Astrocyte (in vitro differentiated cells and primary cell): ENCODE data around the gene CCN5. TPM values are rescaled to one million over a fixed set of nuclear protein-coding genes. Genes with fewer than 3 reads are reported as not detected.
"Not testable (repeated sequence)": the region's sequence is repeated elsewhere in the genome, so short reads cannot be mapped to it uniquely, and the experiment has no call there.

Experiments used
- DNase-seq: peaks from one replicate; pipeline ENCODE4 v3.0.0-alpha.2; 2010; ENCODE audit warnings: low read depth
- FAIRE-seq: peaks from 2 replicates; lab custom pipeline; 2011; peaks lifted over from hg19 to GRCh38; lab: Jason Lieb, UNC
- H2AFZ ChIP-seq: 2 replicates; pipeline ENCODE4 v1.6.0; 2012; ENCODE audit warnings: low read depth, low read length, inconsistent platforms
- H3K27ac ChIP-seq: 2 replicates; pipeline ENCODE4 v1.5.1; 2011; ENCODE audit warnings: low read depth, low read length, inconsistent platforms
- H3K27me3 ChIP-seq: 2 replicates; pipeline ENCODE4 v1.6.0; 2011; ENCODE audit warnings: low read length, inconsistent platforms; ENCODE audit not compliant: insufficient read depth
- H3K36me3 ChIP-seq: 2 replicates; pipeline ENCODE4 v1.5.1; 2011; ENCODE audit warnings: low read length, inconsistent platforms; ENCODE audit not compliant: insufficient read depth
- H3K4me1 ChIP-seq: 2 replicates; pipeline ENCODE4 v1.5.1; 2011; ENCODE audit warnings: low read length, inconsistent platforms; ENCODE audit not compliant: insufficient read depth
- H3K4me2 ChIP-seq: 2 replicates; pipeline ENCODE4 v1.6.0; 2012; ENCODE audit warnings: low read length, inconsistent platforms
- H3K4me3 ChIP-seq: 2 replicates; pipeline ENCODE4 v1.5.1; 2011; ENCODE audit warnings: low read depth, mild to moderate bottlenecking, low read length, inconsistent platforms; ENCODE audit not compliant: insufficient read depth
- H3K79me2 ChIP-seq: 2 replicates; pipeline ENCODE4 v1.6.0; 2012; ENCODE audit warnings: mild to moderate bottlenecking, low read length, inconsistent platforms; ENCODE audit not compliant: insufficient read depth
- H3K9ac ChIP-seq: 2 replicates; pipeline ENCODE4 v1.6.0; 2012; ENCODE audit warnings: mild to moderate bottlenecking, low read length, inconsistent platforms
- H3K9me3 ChIP-seq: 2 replicates; pipeline ENCODE4 v1.5.1; 2012; ENCODE audit warnings: low read depth, mild to moderate bottlenecking, low read length, inconsistent platforms; ENCODE audit not compliant: insufficient read depth
- H4K20me1 ChIP-seq: 2 replicates; pipeline ENCODE4 v1.6.0; 2012; ENCODE audit warnings: low read length, inconsistent platforms; ENCODE audit not compliant: insufficient read depth
- H3K27ac Mint-ChIP-seq: one replicate; pipeline ENCODE4 v1.8.0; 2021; ENCODE audit warnings: mild to moderate bottlenecking, mixed read lengths; ENCODE audit not compliant: unreplicated experiment
- H3K27me3 Mint-ChIP-seq: one replicate; pipeline ENCODE4 v1.8.0; 2021; ENCODE audit warnings: low read depth, mixed read lengths; ENCODE audit not compliant: unreplicated experiment
- H3K36me3 Mint-ChIP-seq: one replicate; pipeline ENCODE4 v1.8.0; 2021; ENCODE audit warnings: low read depth, mixed read lengths; ENCODE audit not compliant: unreplicated experiment
- H3K4me1 Mint-ChIP-seq: one replicate; pipeline ENCODE4 v1.8.0; 2021; ENCODE audit warnings: low read depth, mixed read lengths; ENCODE audit not compliant: unreplicated experiment
- H3K4me3 Mint-ChIP-seq: one replicate; pipeline ENCODE4 v1.8.0; 2021; ENCODE audit warnings: mild to moderate bottlenecking, moderate library complexity, mixed read lengths; ENCODE audit not compliant: unreplicated experiment
- H3K9me3 Mint-ChIP-seq: one replicate; pipeline ENCODE4 v1.8.0; 2021; ENCODE audit warnings: mild to moderate bottlenecking, mixed read lengths; ENCODE audit not compliant: unreplicated experiment
- EZH2 ChIP-seq: IDR thresholded peaks from 2 replicates; pipeline ENCODE4 v1.6.1; 2012; ENCODE audit warnings: mild to moderate bottlenecking, low read length, inconsistent platforms; ENCODE audit not compliant: insufficient read depth
- total RNA-seq: library from RNA; stranded (reverse); gene quantifications from 2 replicates; pipeline ENCODE4 v1.2.1, GENCODE V29; 2021
- TF ChIP-seq, protein P1 (sequence below): IDR thresholded peaks from 2 replicates; pipeline ENCODE4 v1.5.1; 2011; ENCODE audit warnings: low read depth, mild to moderate bottlenecking, inconsistent platforms, low read length, moderate library complexity; ENCODE audit not compliant: insufficient read depth

Gene CCN5
- total RNA-seq, 1 donor from 2014 or later, result not detected

DNA sequence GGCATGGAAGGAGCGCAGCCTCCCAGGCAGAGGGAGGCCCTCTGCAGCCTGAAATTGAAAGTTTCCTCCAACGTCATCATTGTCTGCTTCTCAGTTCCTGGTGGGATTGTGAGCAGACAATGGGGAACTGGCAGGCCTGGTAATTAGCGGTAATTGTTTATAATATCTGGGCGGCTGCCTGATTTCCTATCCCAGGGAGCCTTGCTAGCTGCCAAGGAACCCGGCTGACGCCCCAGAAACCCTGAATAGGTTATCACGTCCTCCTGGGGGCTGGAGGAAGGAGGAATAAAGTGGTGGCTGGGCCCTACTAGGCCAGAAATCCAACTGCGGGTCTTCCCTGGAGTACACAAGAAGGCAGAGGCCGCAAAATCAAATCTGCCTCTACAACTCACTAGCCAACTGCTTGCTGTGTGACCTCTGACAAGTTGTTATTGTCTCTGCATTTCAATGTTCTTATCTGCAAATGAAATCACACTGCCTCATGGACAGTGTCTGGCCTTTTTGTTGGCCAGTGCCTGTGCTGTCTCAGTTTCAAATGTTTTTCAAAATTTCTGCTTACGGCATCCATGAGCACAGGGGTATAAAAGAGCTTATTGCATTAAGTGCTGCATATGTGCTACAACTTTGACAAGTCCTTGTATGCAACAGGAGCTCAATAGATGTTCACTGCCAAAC lies 47.4 kb downstream of the CCN5 start:
- Histone ChIP-seq H3K4me2 (no peak overlapping the region), H3K9ac (no peak overlapping the region), H3K4me3 (no peak overlapping the region), H3K27me3 (peaks cover 20% of the 10 kb centered on the region), H3K27ac (no peak overlapping the region), H3K79me2 (no peaks in the 10 kb centered on the region), H3K4me1 (no peaks in the 10 kb centered on the region), H3K36me3 (no peaks in the 10 kb centered on the region), H2AFZ (no peak overlapping the region), H3K9me3 (no peaks in the 10 kb centered on the region), H4K20me1 (no peaks in the 10 kb centered on the region)
- H3K36me3 Mint-ChIP-seq, result no peaks in the 10 kb centered on the region
- no peak for TF ChIP-seq EZH2
- TF ChIP-seq, protein P1, sequence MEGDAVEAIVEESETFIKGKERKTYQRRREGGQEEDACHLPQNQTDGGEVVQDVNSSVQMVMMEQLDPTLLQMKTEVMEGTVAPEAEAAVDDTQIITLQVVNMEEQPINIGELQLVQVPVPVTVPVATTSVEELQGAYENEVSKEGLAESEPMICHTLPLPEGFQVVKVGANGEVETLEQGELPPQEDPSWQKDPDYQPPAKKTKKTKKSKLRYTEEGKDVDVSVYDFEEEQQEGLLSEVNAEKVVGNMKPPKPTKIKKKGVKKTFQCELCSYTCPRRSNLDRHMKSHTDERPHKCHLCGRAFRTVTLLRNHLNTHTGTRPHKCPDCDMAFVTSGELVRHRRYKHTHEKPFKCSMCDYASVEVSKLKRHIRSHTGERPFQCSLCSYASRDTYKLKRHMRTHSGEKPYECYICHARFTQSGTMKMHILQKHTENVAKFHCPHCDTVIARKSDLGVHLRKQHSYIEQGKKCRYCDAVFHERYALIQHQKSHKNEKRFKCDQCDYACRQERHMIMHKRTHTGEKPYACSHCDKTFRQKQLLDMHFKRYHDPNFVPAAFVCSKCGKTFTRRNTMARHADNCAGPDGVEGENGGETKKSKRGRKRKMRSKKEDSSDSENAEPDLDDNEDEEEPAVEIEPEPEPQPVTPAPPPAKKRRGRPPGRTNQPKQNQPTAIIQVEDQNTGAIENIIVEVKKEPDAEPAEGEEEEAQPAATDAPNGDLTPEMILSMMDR, result no peak
- peaks cover 8% of the 10 kb centered on the region for H3K4me1 Mint-ChIP-seq
- peaks cover 29% of the 10 kb centered on the region for H3K27me3 Mint-ChIP-seq
- no peak overlapping the region for H3K27ac Mint-ChIP-seq
- H3K9me3 Mint-ChIP-seq, result no peaks in the 10 kb centered on the region
- H3K4me3 Mint-ChIP-seq, result no peak overlapping the region
- FAIRE-seq (no peak), DNase-seq (no peak)

DNA sequence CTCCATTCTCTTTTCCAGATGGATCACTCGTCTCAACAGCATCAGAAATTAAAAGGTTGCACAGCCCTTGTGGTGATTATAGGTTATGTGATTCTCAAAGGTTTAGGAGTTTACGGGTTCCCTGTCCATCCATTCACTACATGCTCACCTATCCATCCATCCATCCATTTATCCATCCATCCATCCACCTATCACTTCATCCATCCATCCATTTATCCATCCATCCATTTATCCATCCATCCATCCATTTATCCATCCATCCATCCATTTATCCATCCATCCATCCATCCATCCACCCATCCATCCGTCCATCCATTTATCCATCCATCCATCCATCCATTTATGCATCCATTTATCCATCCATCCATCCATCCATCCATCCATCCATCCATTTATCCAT lies 48.6 kb downstream of the CCN5 start:
- peaks cover 27% of the 10 kb centered on the region for H3K27me3 ChIP-seq
- not testable (repeated sequence) for H3K9me3 ChIP-seq, DNase-seq, H3K27ac ChIP-seq, H2AFZ ChIP-seq, H3K36me3 ChIP-seq, H3K36me3 Mint-ChIP-seq, H3K4me2 ChIP-seq, H3K4me1 Mint-ChIP-seq, H3K4me1 ChIP-seq, H4K20me1 ChIP-seq, H3K79me2 ChIP-seq, H3K4me3 Mint-ChIP-seq, FAIRE-seq, H3K27ac Mint-ChIP-seq, H3K9me3 Mint-ChIP-seq, H3K9ac ChIP-seq, H3K4me3 ChIP-seq
- H3K27me3 Mint-ChIP-seq, result peaks cover 27% of the 10 kb centered on the region

DNA sequence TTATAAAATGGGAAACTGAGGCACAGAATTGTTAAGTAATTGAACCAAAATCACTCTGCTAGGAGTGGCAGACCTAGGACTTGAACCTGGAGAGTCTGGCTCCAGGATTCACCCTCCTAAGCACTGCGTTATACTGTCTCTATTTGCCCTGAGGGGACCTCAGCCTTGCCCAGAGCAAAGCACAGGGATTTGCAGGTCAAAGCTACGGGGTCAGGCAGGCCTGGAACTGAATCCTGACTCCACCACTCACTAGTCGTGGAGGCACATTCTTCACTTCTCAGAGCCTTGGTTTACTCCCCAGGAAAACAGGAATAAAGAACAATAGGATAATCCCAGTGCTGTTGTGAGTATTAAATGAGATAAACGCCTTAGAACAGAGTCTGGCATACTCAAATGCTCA lies 49.9 kb downstream of the CCN5 start:
- no peaks in the 10 kb centered on the region for H3K36me3 ChIP-seq
- Mint-ChIP-seq H3K4me1 (peaks cover 11% of the 10 kb centered on the region), H3K27ac (no peak overlapping the region), H3K9me3 (no peaks in the 10 kb centered on the region), H3K4me3 (no peak overlapping the region), H3K36me3 (no peaks in the 10 kb centered on the region), H3K27me3 (peaks cover 26% of the 10 kb centered on the region)
- H3K9ac ChIP-seq, result no peak overlapping the region
- no peak for FAIRE-seq
- no peaks in the 10 kb centered on the region for H3K9me3 ChIP-seq
- TF ChIP-seq EZH2, result no peak
- TF ChIP-seq, protein P1, result no peak
- H3K4me3 ChIP-seq, result no peak overlapping the region
- no peaks in the 10 kb centered on the region for H3K4me1 ChIP-seq
- H3K4me2 ChIP-seq, result no peak overlapping the region
- H4K20me1 ChIP-seq, result no peaks in the 10 kb centered on the region
- H2AFZ ChIP-seq, result no peak overlapping the region
- no peak overlapping the region for H3K27ac ChIP-seq
- no peak for DNase-seq
- H3K79me2 ChIP-seq, result no peaks in the 10 kb centered on the region
- peaks cover 19% of the 10 kb centered on the region for H3K27me3 ChIP-seq
